22Rv1 (cell line): ENCODE results near the gene ZNF599.

Experiments used
- ZFX ChIP-seq: fragments of 450-650 bp; IDR thresholded peaks from 2 replicates; pipeline ENCODE4 v1.6.1; 2017; ENCODE audit warnings: antibody characterized with exemption, borderline replicate concordance
- TF ChIP-seq, protein P1 (sequence below): fragments of 450-650 bp; IDR thresholded peaks from 2 replicates; pipeline ENCODE4 v1.5.1; 2017; ENCODE audit warnings: mild to moderate bottlenecking

DNA sequence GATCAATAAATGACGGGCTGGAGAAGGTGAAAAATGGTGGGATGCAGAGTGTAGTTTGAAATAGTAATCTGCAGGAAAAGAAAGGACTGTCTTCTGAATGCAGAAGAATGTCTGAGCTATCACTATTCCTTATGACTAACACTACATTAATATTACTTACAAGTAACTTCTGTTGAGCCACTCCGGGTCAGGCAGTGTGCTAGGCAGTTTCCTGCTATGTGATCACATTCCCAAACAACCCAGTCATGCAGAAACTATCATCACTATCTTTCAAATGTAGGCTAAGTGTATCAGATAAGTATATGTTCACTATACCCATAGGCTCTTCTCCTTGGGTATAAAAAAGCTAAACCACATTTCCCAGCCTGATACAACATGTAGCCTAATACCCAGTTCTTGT is 6.6 kb downstream of the ZNF599 start:
- TF ChIP-seq, protein P1, sequence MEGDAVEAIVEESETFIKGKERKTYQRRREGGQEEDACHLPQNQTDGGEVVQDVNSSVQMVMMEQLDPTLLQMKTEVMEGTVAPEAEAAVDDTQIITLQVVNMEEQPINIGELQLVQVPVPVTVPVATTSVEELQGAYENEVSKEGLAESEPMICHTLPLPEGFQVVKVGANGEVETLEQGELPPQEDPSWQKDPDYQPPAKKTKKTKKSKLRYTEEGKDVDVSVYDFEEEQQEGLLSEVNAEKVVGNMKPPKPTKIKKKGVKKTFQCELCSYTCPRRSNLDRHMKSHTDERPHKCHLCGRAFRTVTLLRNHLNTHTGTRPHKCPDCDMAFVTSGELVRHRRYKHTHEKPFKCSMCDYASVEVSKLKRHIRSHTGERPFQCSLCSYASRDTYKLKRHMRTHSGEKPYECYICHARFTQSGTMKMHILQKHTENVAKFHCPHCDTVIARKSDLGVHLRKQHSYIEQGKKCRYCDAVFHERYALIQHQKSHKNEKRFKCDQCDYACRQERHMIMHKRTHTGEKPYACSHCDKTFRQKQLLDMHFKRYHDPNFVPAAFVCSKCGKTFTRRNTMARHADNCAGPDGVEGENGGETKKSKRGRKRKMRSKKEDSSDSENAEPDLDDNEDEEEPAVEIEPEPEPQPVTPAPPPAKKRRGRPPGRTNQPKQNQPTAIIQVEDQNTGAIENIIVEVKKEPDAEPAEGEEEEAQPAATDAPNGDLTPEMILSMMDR, result no peak
- no peak for TF ChIP-seq ZFX
